ENCODE data around the gene PARD3.

The PARD3 gene

GRCh38 chr10:34237898-34238455 is 577.1 kb downstream of the PARD3 start:
- DNase-seq (ENCODE audit: low read depth in 1 of 2, low spot score in 1 of 2), result no peak

DNA sequence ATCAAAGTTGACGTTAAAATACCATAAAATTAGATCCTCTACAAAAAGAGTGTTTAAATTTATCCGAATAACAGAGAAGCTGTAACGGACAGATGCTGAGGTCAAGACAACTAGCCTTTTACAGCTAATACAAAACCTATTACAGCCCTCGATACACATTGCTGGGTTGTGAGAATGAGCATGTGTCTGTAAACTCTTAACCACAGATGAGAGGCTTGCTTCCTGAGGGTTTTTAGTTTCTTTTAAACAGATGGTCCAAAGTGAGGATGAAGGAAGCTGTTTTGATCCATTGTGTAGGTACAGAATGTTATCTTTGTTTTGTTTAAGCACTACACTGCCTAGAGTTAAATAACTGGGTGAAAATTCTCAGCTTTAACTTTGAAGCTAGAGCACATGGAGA is 578.2 kb downstream of the PARD3 start:
- DNase-seq (ENCODE audit: low read depth in 1 of 2, low spot score in 1 of 2), result no peak

DNA sequence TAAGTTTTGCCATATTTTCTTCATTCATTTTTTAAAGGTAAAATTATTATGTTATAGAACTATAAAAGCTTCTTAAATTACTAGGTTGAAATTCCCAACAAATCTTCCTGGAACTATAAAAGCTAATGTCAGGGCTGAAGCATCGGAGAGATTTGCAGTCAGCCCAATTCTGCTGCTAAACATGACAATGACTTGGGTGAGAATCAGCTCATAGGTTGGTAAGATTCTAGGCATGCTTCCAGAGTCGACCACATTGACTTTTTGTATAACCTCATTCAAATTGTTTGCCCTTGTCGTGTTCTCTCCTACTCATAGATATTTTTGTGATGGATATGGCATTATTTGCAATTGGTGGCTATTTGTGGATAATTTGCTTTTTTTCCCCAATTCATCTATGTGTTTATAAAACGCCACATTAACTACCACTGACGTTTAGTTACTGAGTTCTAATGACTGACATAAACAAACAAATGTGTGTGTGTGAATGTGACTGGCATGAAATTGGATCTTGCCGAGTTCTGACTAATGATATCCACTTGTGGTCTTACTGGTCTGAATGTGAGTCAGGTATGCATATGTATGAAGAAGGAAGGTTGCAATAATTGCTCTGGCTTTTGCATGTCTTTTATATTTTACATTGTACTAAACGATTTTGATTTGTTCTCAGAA is 579.8 kb downstream of the PARD3 start:
- DNase-seq (ENCODE audit: low read depth in 1 of 2, low spot score in 1 of 2), result no peak

GRCh38 chr10:34232481-34232880 is 582.6 kb downstream of the PARD3 start:
- no peak for DNase-seq (ENCODE audit: low read depth in 1 of 2, low spot score in 1 of 2)

DNA sequence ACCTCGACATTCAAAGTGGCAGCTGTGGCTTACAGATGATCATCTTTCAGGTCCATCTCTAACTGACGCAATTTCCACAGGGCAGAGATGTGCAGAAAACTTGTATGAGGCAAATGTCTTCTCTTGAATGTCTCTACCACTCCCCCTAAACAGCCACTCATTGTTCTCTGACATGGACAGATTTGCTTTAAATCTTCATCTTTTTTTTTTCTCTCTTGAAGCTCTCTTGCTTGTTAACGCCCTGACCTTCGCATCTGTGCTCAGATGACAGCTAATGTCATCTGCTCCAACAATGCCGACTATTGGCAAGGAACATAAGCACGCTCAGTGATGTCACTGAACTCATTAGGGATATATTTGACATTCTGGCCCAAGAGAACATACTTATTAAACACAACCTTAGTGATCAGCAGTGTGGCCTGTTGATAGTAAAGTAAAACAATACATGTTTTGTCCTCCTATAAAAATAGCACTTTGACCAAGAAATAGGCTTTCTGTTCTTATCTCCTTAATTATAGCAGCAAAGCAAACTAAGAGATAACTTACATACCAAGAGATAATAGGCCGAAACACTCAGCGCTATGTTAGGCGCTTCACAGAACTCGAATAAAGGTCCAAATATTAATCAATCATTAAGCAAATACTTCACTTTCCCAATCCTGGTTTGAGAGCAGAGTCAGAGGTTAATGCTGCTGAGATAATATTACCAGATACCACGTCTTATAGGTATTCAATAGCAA is 583.5 kb downstream of the PARD3 start:
- no peak for DNase-seq (ENCODE audit: low read depth in 1 of 2, low spot score in 1 of 2)

DNA sequence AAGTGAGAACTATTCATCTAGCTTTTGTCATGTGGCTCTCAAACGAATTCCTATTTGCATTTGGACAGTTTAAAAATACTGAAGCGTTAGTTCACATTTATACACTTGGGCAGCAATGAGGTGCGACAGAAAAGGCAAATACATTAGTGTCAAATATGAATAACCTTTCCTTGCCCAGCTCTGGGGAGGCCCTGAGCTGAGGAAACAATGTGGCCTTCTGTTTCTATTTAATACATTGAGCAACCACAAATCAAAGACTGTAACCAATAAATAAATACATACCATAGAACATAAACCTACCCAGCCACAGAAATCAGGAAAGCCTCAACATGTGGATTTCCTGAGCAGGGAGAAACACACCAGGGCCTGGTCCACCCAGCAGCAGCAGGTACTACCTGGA is 585.2 kb downstream of the PARD3 start:
- DNase-seq (ENCODE audit: low read depth in 1 of 2, low spot score in 1 of 2), result no peak

DNA sequence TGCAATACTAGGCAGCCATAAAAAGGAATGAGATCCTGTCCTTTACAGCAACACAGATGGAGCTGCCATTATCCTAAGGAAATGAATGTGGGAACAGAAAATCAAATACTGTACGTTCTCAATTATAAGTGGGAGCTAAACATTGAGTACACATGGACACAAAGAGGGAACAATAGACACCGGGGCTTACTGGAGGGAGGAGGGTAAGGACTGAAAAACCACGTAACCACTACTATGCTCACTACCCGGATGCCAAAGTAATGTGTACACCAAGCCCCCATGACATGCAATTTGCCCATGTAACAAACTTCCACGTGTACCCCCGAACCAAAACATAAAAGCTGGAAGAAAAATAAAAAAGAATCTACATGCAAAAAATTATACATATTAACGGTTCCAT is 587.0 kb downstream of the PARD3 start:
- DNase-seq (ENCODE audit: low read depth in 1 of 2, low spot score in 1 of 2), result no peak

DNA sequence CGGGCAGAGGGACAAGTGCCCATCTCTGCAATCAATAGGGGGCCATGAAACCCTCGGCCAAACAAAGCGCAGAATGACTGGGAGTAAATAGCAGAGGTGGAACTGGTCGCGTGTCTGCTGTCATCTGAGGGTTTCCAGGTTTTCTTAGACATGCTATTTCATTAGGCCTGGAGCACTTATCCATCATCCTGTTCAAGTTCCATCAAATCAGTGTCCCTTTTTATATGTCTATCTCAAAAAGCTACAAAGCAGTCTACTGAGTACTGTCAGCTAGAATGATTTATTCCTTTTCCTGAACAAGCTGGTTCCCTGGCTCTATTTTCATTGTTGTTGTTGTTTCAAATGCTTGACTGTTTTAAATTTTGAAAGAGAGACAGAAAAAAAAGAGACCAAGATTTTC is 590.5 kb downstream of the PARD3 start:
- no peak for DNase-seq (ENCODE audit: low read depth in 1 of 2, low spot score in 1 of 2)

- DNase-seq (ENCODE audit: low read depth in 1 of 2, low spot score in 1 of 2), result no peak
These were observed 591.4 kb downstream of the PARD3 start for GRCh38 chr10:34223658-34224057.

GRCh38 chr10:34222359-34222758 is 592.7 kb downstream of the PARD3 start:
- DNase-seq (ENCODE audit: low read depth in 1 of 2, low spot score in 1 of 2), result no peak

DNA sequence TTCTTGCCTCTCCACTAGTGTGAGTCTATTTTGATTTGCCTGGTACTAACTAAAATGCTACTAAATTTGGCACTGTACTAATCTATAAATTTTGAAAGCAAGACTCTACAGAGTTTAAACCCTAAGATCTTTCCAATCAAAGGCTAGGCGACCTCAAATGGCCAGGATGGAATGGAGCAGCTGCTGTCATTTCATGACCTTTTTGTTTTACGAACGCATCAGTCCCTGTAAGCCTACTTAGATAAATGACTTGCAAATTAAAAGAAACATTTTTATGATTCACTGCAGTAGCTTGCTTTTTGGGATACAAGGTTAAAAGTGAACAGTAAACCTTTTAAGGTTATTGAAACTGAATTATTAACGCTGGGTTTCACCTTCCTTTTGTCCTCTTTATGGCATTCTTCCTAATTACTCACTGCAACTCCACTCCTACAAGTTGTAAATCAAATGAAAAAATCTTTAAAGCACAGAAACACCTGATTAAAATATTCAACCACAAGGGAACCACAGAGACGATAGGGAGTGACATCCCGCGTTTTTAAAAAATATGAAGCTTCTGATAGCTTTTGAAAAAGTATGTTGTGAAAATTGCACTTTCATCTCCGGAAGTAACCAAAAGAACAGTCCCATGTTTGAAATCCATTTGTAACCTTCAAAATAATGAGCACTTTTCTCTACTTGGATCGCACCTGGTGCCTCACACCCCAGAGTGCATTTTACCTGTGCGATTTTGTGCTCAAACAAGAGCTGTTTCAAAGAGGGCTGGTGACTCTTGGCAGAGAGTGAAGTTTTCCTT is 595.1 kb downstream of the PARD3 start:
- DNase-seq (ENCODE audit: low read depth in 1 of 2, low spot score in 1 of 2), result no peak

DNA sequence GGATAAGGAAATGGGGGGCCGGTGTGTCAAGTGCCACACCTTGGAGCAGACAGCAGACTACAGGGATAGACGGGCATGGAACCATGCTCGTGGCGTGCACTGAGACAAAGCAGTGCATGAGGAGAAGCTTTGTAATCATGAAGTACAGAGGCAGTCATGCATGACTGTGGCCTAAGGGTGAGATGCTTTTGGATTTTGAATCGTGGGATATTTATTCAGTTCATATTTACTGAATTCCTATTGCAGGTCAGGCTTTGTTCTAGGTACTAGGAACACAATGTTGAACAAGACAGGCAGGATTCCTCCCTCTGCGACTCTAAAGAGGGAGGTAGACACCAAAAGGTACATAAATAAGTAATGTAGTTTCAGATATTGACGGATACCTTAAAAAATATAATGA is 597.6 kb downstream of the PARD3 start:
- no peak for DNase-seq (ENCODE audit: low read depth in 1 of 2, low spot score in 1 of 2)

DNA sequence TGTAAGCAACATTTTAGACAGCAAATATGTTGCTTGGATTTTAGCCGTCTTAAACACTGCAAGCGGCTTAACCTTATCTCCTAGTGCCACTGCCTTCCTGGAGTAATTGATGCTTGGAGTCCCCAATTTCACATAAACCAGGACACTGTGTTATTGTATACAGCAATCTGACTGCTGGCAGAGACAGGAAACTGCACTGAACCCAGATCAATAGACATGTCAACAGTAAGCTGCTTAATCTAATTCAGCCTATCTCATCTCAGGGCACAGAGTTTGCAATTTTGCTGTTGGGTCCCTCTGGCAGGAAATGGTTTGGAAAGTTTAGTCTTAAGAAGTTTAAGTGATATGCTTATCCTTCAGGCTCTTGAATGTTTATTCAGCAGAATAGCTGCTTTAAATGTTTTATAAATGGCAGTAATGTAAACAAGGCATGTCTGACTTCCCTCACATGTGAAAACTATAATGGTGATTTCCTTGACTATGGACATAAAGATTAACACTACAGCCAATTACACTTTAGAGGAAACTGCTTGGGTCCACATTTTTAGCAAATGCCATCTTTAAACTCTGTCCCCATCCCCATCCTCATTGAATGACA is 598.6 kb downstream of the PARD3 start:
- DNase-seq (ENCODE audit: low read depth in 1 of 2, low spot score in 1 of 2), result no peak

- DNase-seq (ENCODE audit: low read depth in 1 of 2, low spot score in 1 of 2), result no peak
These were observed 601.3 kb downstream of the PARD3 start for GRCh38 chr10:34213805-34214197.

DNA sequence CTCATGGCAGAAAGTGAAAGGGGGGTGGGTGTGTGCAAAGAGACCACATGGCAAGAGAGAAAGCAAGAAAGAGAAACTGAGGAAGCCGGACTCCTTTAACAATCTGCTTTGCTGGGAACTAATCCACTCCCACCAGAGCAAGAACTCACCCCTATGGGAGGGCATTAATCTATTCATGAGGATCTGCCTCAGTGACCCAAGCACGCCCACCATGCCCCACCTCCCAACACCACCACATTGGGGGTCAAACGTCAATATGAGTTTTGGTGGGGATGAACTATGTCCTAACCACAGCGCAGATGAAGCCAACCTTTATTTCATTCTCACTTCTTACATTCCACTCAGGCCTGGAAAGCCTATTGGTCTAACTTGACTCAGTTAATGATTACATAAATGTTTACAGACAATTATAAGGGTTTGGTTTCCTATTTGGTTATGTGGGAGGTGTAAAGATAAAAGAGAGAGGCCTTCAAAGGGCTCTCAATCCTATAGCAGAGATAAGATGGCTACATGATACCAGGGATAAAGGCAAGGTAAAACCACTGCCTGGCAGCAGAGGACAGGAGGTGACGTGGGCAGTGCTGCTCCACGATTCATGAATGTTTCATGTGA is 601.8 kb downstream of the PARD3 start:
- no peak for DNase-seq (ENCODE audit: low read depth in 1 of 2, low spot score in 1 of 2)

DNA sequence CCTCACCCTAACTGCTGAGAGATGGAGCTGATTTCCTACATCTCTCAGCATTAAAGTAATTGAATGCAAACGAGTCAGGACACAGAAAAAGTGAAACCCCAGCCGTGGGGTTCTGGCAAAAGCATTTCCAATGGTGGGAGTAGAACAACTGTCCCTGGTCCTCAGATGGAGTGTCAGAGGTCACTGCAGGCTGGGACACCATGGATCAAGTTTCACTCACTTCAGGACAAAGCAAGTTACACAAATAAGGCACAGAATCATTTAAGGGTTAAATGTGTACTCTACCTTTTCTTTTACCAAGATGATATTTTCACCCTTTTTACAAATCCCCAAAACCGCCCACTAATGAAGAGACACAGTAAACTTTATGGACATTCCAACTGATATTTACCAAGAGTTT is 607.8 kb downstream of the PARD3 start:
- DNase-seq (ENCODE audit: low read depth in 1 of 2, low spot score in 1 of 2), result no peak

- DNase-seq (ENCODE audit: low read depth in 1 of 2, low spot score in 1 of 2), result no peak
These were observed 608.2 kb downstream of the PARD3 start for GRCh38 chr10:34206935-34207268.

DNA sequence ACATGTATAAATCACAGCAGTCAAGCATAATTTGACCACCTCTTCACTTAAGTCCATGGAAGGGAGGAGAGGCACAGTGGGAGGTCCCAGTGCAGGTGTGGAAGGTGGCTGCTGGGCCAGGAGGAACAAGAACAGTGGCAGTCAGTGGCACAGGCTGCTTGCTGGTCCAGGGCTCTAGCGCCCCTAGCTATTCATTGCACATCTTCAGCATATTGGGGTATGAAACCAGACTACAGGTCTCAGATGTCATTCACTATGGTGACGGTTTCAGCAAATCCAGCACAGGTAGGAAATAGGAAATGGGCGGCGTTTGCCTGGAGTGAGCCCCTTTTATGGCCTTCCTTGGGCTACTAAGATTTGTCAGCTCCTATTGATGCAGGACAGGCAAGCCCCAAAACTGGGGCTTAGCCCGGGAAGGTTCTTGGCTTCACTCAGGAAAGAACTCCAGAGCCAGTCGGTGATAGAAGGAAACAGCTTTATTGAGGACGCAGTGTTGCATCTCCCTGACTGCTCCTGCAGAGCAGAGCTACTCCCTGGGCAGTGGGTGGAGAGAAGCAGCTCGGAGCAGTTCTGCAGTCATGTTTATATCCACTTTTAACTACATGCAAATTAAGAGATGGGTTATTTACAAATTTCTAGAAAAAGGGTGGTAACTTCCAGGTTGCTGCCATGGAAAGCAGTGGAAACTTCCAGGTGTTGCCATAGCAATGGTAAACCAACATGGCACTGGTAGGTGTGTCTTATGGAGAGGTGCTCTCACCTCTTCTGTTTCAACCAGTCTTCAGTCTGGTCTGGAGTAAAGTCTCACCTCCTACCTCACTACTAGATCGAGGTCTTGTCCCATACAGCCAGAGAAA is 608.8 kb downstream of the PARD3 start:
- DNase-seq (ENCODE audit: low read depth in 1 of 2, low spot score in 1 of 2), result no peak

DNA sequence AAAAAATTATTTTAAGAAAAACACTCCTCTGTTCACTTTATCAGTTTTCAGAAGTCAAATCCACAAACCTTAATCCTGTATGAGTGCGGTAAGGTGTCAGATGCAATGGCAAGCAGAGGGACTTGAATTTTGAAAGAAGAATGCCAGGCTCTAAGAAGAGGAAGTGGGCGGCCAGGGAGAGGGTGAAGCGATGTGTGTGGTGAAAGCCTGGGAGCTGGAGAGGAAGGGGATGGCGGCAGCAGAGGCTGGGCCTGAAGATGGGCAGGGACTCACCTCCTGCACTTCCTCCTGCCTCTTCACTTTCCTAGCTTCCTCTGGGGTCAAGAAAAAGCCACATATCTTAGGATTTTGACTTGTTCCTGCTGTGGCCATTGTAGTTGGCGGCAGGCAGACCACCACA is 609.6 kb downstream of the PARD3 start:
- DNase-seq (ENCODE audit: low read depth in 1 of 2, low spot score in 1 of 2), result no peak

- no peak for DNase-seq (ENCODE audit: low read depth in 1 of 2, low spot score in 1 of 2)
These were observed 611.0 kb downstream of the PARD3 start for GRCh38 chr10:34203966-34204630.
